DOHH2 (cell line): Measurements from ENCODE around the gene MRTFA.

Experiments
- H3F3A ChIP-seq: fragments of 200-600 bp; sonication (generic), shearing (Covaris generic); 2 replicates; pipeline ENCODE4 v1.6.0; 2016; ENCODE audit warnings: antibody characterized with exemption, mild to moderate bottlenecking; ENCODE audit not compliant: control insufficient read depth, insufficient read depth
- H3K27ac ChIP-seq: fragments of 200-600 bp; sonication (generic); 2 replicates; pipeline ENCODE4 v1.5.1; 2014; ENCODE audit warnings: low read depth, mild to moderate bottlenecking, low read length, moderate library complexity
- H3K27me3 ChIP-seq: fragments of 200-600 bp; sonication (generic); 2 replicates; pipeline ENCODE4 v1.6.1; 2014; ENCODE audit warnings: mild to moderate bottlenecking, low read length, mixed read lengths; ENCODE audit not compliant: control insufficient read depth
- H3K36me3 ChIP-seq: fragments of 200-600 bp; sonication (generic); 2 replicates; pipeline ENCODE4 v1.6.1; 2014; ENCODE audit warnings: mild to moderate bottlenecking, low read length, moderate library complexity, mixed read lengths; ENCODE audit not compliant: control insufficient read depth
- H3K4me1 ChIP-seq: fragments of 200-600 bp; sonication (generic); 2 replicates; pipeline ENCODE4 v1.6.1; 2014; ENCODE audit warnings: mild to moderate bottlenecking, low read length, mixed read lengths; ENCODE audit not compliant: control insufficient read depth
- H3K4me2 ChIP-seq: fragments of 200-600 bp; sonication (generic); 2 replicates; pipeline ENCODE4 v1.6.0; 2014; ENCODE audit warnings: mild to moderate bottlenecking, low read length, moderate library complexity
- H3K4me3 ChIP-seq: fragments of 200-600 bp; sonication (generic); 2 replicates; pipeline ENCODE4 v1.5.1; 2014; ENCODE audit warnings: mild to moderate bottlenecking, low read length, mixed read lengths
- H3K79me2 ChIP-seq: fragments of 200-600 bp; sonication (generic); 2 replicates; pipeline ENCODE4 v1.6.1; 2014; ENCODE audit warnings: mild to moderate bottlenecking, low read length, mixed read lengths; ENCODE audit not compliant: control insufficient read depth
- H3K9me2 ChIP-seq: fragments of 200-600 bp; sonication (generic); replicated peaks from 2 replicates; pipeline ENCODE4 v1.6.1; 2014; ENCODE audit warnings: mild to moderate bottlenecking, low read length, mixed read lengths; ENCODE audit not compliant: control insufficient read depth
- H3K9me3 ChIP-seq: fragments of 200-600 bp; sonication (generic); 2 replicates; pipeline ENCODE4 v1.6.1; 2014; ENCODE audit warnings: antibody characterized with exemption, low read length, mixed read lengths; ENCODE audit not compliant: control insufficient read depth, insufficient read depth
- H4K20me1 ChIP-seq: fragments of 200-600 bp; sonication (generic); 2 replicates; pipeline ENCODE4 v1.6.0; 2014; ENCODE audit warnings: low read depth, mild to moderate bottlenecking, antibody characterized with exemption, low read length, moderate library complexity; ENCODE audit not compliant: control insufficient read depth, insufficient read depth
- CTCF ChIP-seq: fragments of 200-600 bp; sonication (generic); IDR thresholded peaks from one replicate; pipeline ENCODE4 v1.5.1; 2014; ENCODE audit warnings: antibody characterized with exemption, mild to moderate bottlenecking, low read depth, low read length; ENCODE audit not compliant: poor library complexity, severe bottlenecking
- EZH2phosphoT487 ChIP-seq: fragments of 200-600 bp; sonication (generic); IDR thresholded peaks from 2 replicates; pipeline ENCODE4 v1.6.1; 2017; ENCODE audit warnings: borderline replicate concordance, mild to moderate bottlenecking, antibody characterized with exemption, low read length, moderate library complexity, mixed read lengths

Gene MRTFA

GRCh38 chr22:40478338-40479125, 158.0 kb downstream of the MRTFA start:
- Histone ChIP-seq H3K4me2 (no peak overlapping the region), H3K27me3 (no peaks in the 10 kb centered on the region), H3K9me3 (no peaks in the 10 kb centered on the region), H3K4me1 (peaks cover 32% of the 10 kb centered on the region), H3K27ac (no peak overlapping the region), H3K4me3 (no peak overlapping the region), H3F3A (peaks cover 6% of the 10 kb centered on the region; the same call in 1 of the 2 replicates), H4K20me1 (no peaks in the 10 kb centered on the region), H3K36me3 (no peaks in the 10 kb centered on the region), H3K79me2 (peaks cover 11% of the 10 kb centered on the region), H3K9me2 (no peaks in the 10 kb centered on the region)
- TF ChIP-seq CTCF (no peak), EZH2phosphoT487 (no peak)

GRCh38 chr22:40477683-40478337, 158.7 kb downstream of the MRTFA start:
- no peak overlapping the region for H3K4me3 ChIP-seq
- TF ChIP-seq CTCF (no peak), EZH2phosphoT487 (no peak)
- H3K79me2 ChIP-seq, result peaks cover 11% of the 10 kb centered on the region
- peaks cover 32% of the 10 kb centered on the region for H3K4me1 ChIP-seq
- peaks cover 6% of the 10 kb centered on the region; the same call in 1 of the 2 replicates for H3F3A ChIP-seq
- H3K27ac ChIP-seq, result no peak overlapping the region
- no peaks in the 10 kb centered on the region for H3K36me3 ChIP-seq
- no peaks in the 10 kb centered on the region for H3K9me2 ChIP-seq
- no peaks in the 10 kb centered on the region for H4K20me1 ChIP-seq
- H3K4me2 ChIP-seq, result no peak overlapping the region
- H3K9me3 ChIP-seq, result no peaks in the 10 kb centered on the region
- no peaks in the 10 kb centered on the region for H3K27me3 ChIP-seq

GRCh38 chr22:40476341-40476740, 160.2 kb downstream of the MRTFA start:
- no peak overlapping the region for H3K4me3 ChIP-seq
- no peak overlapping the region for H3K4me2 ChIP-seq
- TF ChIP-seq EZH2phosphoT487 (no peak), CTCF (no peak)
- H3K4me1 ChIP-seq, result peaks cover 32% of the 10 kb centered on the region
- H3K9me2 ChIP-seq, result no peaks in the 10 kb centered on the region
- no peaks in the 10 kb centered on the region for H3K9me3 ChIP-seq
- H4K20me1 ChIP-seq, result no peaks in the 10 kb centered on the region
- H3K27me3 ChIP-seq, result no peaks in the 10 kb centered on the region
- H3K79me2 ChIP-seq, result peaks cover 11% of the 10 kb centered on the region
- no peak overlapping the region for H3K27ac ChIP-seq
- peaks cover 6% of the 10 kb centered on the region; the same call in 1 of the 2 replicates for H3F3A ChIP-seq
- no peaks in the 10 kb centered on the region for H3K36me3 ChIP-seq
